Measurements from ENCODE around the gene ACADVL.

GRCh38 chr17:7241783-7242716, 22.3 kb downstream of the ACADVL start, which contains the start of gene GABARAP:
- TF ChIP-seq POLR2A (IDR thresholded peaks at IDR 0.05; ENCODE audit: low read depth) (peak; percentile 78), POLR2AphosphoS5 (IDR thresholded peaks at IDR 0.05) (peak; percentile 60 to 81)

Data from esophagus muscularis mucosa (tissue), 2 donors.